A673 (cell line): ENCODE results near the gene CSPG4.

Experiments used
- CTCF ChIP-seq: fragments of 300-800, 200-600 bp; sonication (generic); conservative IDR thresholded peaks from 2 replicates; pipeline ENCODE4 v1.5.1; 2017; ENCODE audit warnings: low read depth, mild to moderate bottlenecking, antibody characterized with exemption, low read length, moderate library complexity, mixed read lengths
- EZH2 ChIP-seq: fragments of 200-600 bp; sonication (generic); IDR thresholded peaks from 2 replicates; pipeline ENCODE4 v1.6.1; 2017; ENCODE audit warnings: borderline replicate concordance, low read depth, mild to moderate bottlenecking, mixed read lengths, antibody characterized with exemption, low read length; ENCODE audit not compliant: poor library complexity, severe bottlenecking

GRCh38 chr15:75631935-75632334, 80.7 kb downstream of the CSPG4 start:
- no peak for TF ChIP-seq CTCF
- TF ChIP-seq EZH2: no peak
